ENCODE measurements around the gene PMEPA1. TPM values are rescaled to one million over a fixed set of nuclear protein-coding genes. Genes with fewer than 3 reads are reported as not detected.

PMEPA1 gene
- total and polyA plus RNA-seq, 10 of the 15 experiments (the other 5 are each of a cell fraction or from before 2014, with no cell fraction given), result 0.02 to 0.10 (median 0.04) TPM; not detected in 3

DNA sequence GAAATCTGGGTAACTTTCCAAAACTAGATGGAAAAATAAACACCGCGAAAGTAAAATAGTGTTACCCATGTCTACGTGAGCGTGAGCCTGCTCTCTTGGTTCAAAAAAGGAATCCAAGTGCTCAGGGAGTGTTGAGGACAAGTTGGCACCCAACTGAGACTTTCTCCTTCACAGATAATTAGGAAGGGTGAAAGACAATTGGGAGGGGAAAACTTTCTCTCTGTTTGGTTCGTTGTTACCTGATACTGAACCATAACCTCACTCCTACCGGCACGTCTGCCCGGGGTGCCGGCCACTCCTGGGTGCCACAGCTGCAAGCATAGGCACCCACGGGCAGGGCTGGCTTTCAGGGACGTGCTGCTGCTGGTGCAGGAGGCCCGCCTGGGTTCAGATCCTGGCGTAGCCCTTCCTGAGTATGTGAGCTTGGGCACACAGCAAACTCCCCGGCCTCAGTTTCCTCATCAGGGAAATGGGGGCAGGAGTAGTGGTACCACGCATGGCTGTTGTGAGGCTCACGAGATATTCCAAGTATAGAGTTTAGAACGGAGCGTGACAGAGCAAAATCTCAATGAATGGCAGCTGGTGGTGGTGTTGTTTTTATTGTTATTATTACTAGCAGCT lies 38.2 kb upstream of the PMEPA1 start:
- Histone ChIP-seq H3K36me3 (ENCODE audit: control insufficient read depth in 2 of 2, insufficient read depth in 2 of 2, low read length in 1 of 2) (no peaks in the 10 kb centered on the region), H3K27ac (ENCODE audit: control insufficient read depth, insufficient read depth) (no peak overlapping the region), H3K9ac (ENCODE audit: control insufficient read depth, insufficient read depth, low read length) (no peak overlapping the region), H4K20me1 (ENCODE audit: control insufficient read depth, insufficient read depth) (no peaks in the 10 kb centered on the region), H2AFZ (ENCODE audit: control insufficient read depth, low read depth, low read length) (no peak overlapping the region), H3K4me1 (ENCODE audit: control insufficient read depth, insufficient read depth, low read length) (peaks cover 9% of the 10 kb centered on the region), H3K79me2 (ENCODE audit: control insufficient read depth, insufficient read depth, low read length) (no peaks in the 10 kb centered on the region), H3K4me2 (ENCODE audit: control insufficient read depth, insufficient read depth) (no peak overlapping the region), H3K9me3 (replicated peaks; ENCODE audit: control insufficient read depth, insufficient read depth, low read length) (peaks cover 3% of the 10 kb centered on the region; the same call in 2 of the 3 replicates), H3K27me3 (replicated peaks in 1 of 2; ENCODE audit: control insufficient read depth in 2 of 2, insufficient read depth in 2 of 2, low read length in 1 of 2) (no peaks in the 10 kb centered on the region), H3K4me3 (no peak overlapping the region)
- 51% methylated on average over 18 of the region's 18 CpGs for WGBS (ENCODE audit: insufficient coverage, insufficient replicate concordance, low lambda C conversion rate, missing lambda C conversion rate)
- TF ChIP-seq NR2C2 (IDR thresholded peaks at IDR 0.05; ENCODE audit: borderline replicate concordance, control insufficient read depth, insufficient read length, low read depth) (no peak), ZBTB33 (IDR thresholded peaks at IDR 0.05) (no peak), BCL3 (IDR thresholded peaks at IDR 0.05; ENCODE audit: borderline replicate concordance, insufficient read depth, low read depth, low read length, poor library complexity, severe bottlenecking) (no peak), EGR1 (IDR thresholded peaks at IDR 0.05; ENCODE audit: borderline replicate concordance in 1 of 2, low read depth in 2 of 2, low read length in 2 of 2) (no peak), ZNF622 (IDR thresholded peaks at IDR 0.05) (no peak), SUPT20H (IDR thresholded peaks at IDR 0.05; ENCODE audit: borderline replicate concordance, control insufficient read depth, low read depth, low read length) (no peak), RBBP5 (conservative IDR thresholded peaks at IDR 0.05) (no peak), RELA (IDR thresholded peaks at IDR 0.05; ENCODE audit: borderline replicate concordance, partially characterized antibody) (no peak), BHLHE40 (IDR thresholded peaks at IDR 0.05; ENCODE audit: borderline replicate concordance in 1 of 2, low read depth in 2 of 2, low read length in 1 of 2) (no peak)
- TF ChIP-seq, protein P1, sequence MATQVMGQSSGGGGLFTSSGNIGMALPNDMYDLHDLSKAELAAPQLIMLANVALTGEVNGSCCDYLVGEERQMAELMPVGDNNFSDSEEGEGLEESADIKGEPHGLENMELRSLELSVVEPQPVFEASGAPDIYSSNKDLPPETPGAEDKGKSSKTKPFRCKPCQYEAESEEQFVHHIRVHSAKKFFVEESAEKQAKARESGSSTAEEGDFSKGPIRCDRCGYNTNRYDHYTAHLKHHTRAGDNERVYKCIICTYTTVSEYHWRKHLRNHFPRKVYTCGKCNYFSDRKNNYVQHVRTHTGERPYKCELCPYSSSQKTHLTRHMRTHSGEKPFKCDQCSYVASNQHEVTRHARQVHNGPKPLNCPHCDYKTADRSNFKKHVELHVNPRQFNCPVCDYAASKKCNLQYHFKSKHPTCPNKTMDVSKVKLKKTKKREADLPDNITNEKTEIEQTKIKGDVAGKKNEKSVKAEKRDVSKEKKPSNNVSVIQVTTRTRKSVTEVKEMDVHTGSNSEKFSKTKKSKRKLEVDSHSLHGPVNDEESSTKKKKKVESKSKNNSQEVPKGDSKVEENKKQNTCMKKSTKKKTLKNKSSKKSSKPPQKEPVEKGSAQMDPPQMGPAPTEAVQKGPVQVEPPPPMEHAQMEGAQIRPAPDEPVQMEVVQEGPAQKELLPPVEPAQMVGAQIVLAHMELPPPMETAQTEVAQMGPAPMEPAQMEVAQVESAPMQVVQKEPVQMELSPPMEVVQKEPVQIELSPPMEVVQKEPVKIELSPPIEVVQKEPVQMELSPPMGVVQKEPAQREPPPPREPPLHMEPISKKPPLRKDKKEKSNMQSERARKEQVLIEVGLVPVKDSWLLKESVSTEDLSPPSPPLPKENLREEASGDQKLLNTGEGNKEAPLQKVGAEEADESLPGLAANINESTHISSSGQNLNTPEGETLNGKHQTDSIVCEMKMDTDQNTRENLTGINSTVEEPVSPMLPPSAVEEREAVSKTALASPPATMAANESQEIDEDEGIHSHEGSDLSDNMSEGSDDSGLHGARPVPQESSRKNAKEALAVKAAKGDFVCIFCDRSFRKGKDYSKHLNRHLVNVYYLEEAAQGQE (IDR thresholded peaks at IDR 0.05; ENCODE audit: low read depth, low read length), result no peak
- SMC1A ChIA-PET (ENCODE audit: uncharacterized antibody, unreplicated experiment), result interaction anchor here (0.9 to 1.3 kb wide), 4 partner anchors 21 to 128 kb away, joined by 3 to 4 read pairs (median 3); partner anchors contain the start of gene ZBP1
- DNase-seq (ENCODE audit: low read depth, low spot score), result no peak
- ATAC-seq, result no peak
- in situ Hi-C loops (cut with MboI) (no loop called here), intact Hi-C loops (cut with micrococcal nuclease; ENCODE audit: unreplicated experiment) (no loop called here)
- FAIRE-seq, result no peak
- CTCF ChIA-PET, result no interaction called here
- RAD21 ChIA-PET (ENCODE audit: unreplicated experiment), result interaction anchor here (1.0 to 1.3 kb wide), 3 partner anchors 10 to 68 kb away, joined by 3 to 5 read pairs (median 3); no protein-coding TSS in a partner anchor
- POLR2A ChIA-PET, result no interaction called here
- BruUV-seq (replicated peaks), result no TSS peak
